ENCODE measurements around the gene SYCN. TPM values are rescaled to one million over a fixed set of nuclear protein-coding genes. Genes with fewer than 3 reads are reported as not detected.

Gene SYCN
- total RNA-seq, 2 experiments from 2014 or later = not detected

DNA sequence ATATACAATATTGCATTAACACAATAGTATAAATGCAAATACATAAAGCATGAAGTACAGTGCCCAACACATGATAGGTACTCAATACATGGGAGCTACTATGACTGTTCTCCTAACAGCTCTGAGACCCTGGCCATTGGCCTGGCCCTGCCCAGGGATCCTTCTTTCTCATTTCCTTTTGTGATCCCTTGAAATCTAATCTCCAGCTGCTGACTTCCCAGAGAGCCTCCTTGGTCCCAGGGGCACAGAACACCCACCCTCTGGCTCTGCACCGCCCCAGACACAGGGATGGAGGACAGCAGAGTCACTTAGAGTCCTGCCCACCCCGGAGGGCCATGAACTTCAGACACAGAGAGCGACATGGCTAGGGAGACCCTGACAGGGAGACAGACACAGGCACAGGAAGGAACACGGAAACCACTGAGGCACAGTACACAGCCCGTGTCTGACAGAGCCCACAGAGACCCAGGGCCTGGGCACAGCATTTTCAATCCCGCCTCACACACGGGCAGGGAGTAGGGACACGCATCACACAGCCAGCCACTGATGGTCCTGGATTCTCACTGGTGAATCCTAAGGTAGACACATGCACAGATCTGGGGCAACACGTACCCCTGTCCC, 4.2 kb upstream of the SYCN start:
- Histone ChIP-seq H3K27ac (ENCODE audit: low read depth, low read length, poor library complexity, severe bottlenecking) (no peak overlapping the region), H3K4me3 (ENCODE audit: low read depth, low read length, poor library complexity, severe bottlenecking) (no peak overlapping the region), H3K36me3 (ENCODE audit: insufficient read depth, low read length) (no peaks in the 10 kb centered on the region), H2AFZ (ENCODE audit: low read length) (no peak overlapping the region), H4K20me1 (ENCODE audit: insufficient read depth, low read length) (no peaks in the 10 kb centered on the region), H3K9me3 (ENCODE audit: low read length) (no peaks in the 10 kb centered on the region), H3K79me2 (ENCODE audit: insufficient read depth, low read depth, low read length) (no peaks in the 10 kb centered on the region), H3K9me2 (ENCODE audit: insufficient read depth, low read length) (no peaks in the 10 kb centered on the region), H3K4me1 (ENCODE audit: insufficient read depth, low read length, poor library complexity, severe bottlenecking) (no peaks in the 10 kb centered on the region), H3K4me2 (ENCODE audit: low read length) (no peak overlapping the region)
- ChIA-PET POLR2A (no interaction called here), CTCF (ENCODE audit: unreplicated experiment) (no interaction called here)
- BruUV-seq (replicated peaks) = no TSS peak
- intact Hi-C loops (cut with micrococcal nuclease; ENCODE audit: unreplicated experiment) = no loop called here
- no peak for DNase-seq (ENCODE audit: low spot score)
- TF ChIP-seq EZH2phosphoT487 (IDR thresholded peaks at IDR 0.05; ENCODE audit: borderline replicate concordance, low read depth, low read length) = no peak

DNA sequence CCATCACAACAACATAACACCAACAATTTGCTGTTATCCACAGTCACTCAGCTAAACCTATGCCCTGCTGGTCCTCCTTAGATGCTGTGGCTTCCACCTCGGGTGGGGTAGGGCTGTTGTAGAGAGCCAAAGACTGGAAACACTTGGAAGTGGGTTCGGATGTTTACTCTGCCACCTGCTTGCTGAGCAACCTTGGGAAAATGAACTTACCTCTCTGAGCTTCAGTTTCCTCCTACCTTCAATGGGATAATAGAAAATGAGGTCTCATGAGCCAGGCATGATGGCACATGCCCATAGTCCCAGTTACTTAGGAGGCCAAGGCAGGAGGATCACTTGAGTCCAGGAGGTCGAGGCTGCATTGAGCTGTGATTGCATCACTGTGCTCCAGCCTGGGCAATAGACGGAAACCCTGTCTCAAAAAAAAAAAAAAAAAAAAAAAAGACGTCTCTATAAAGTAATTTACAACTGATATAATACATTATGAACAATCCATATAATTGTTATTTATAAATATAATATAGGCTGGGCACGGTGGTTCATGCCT, 3.3 kb upstream of the SYCN start:
- H3K79me2 ChIP-seq (ENCODE audit: insufficient read depth, low read depth, low read length) = no peaks in the 10 kb centered on the region
- H3K27ac ChIP-seq (ENCODE audit: low read depth, low read length, poor library complexity, severe bottlenecking) = no peak overlapping the region
- H3K36me3 ChIP-seq (ENCODE audit: insufficient read depth, low read length) = no peaks in the 10 kb centered on the region
- POLR2A ChIA-PET = interaction anchor here (0.6 to 0.7 kb wide), 3 partner anchors 52 to 129 kb away, joined by 4 to 5 read pairs (median 4); no protein-coding TSS in a partner anchor
- no peaks in the 10 kb centered on the region for H4K20me1 ChIP-seq (ENCODE audit: insufficient read depth, low read length)
- H3K9me2 ChIP-seq (ENCODE audit: insufficient read depth, low read length) = no peaks in the 10 kb centered on the region
- CTCF ChIA-PET (ENCODE audit: unreplicated experiment) = no interaction called here
- H3K4me1 ChIP-seq (ENCODE audit: insufficient read depth, low read length, poor library complexity, severe bottlenecking) = no peaks in the 10 kb centered on the region
- H2AFZ ChIP-seq (ENCODE audit: low read length) = no peak overlapping the region
- H3K9me3 ChIP-seq (ENCODE audit: low read length) = no peaks in the 10 kb centered on the region
- intact Hi-C loops (cut with micrococcal nuclease; ENCODE audit: unreplicated experiment) = no loop called here
- DNase-seq (ENCODE audit: low spot score) = no peak
- H3K4me3 ChIP-seq (ENCODE audit: low read depth, low read length, poor library complexity, severe bottlenecking) = no peak overlapping the region
- TF ChIP-seq, protein P1, sequence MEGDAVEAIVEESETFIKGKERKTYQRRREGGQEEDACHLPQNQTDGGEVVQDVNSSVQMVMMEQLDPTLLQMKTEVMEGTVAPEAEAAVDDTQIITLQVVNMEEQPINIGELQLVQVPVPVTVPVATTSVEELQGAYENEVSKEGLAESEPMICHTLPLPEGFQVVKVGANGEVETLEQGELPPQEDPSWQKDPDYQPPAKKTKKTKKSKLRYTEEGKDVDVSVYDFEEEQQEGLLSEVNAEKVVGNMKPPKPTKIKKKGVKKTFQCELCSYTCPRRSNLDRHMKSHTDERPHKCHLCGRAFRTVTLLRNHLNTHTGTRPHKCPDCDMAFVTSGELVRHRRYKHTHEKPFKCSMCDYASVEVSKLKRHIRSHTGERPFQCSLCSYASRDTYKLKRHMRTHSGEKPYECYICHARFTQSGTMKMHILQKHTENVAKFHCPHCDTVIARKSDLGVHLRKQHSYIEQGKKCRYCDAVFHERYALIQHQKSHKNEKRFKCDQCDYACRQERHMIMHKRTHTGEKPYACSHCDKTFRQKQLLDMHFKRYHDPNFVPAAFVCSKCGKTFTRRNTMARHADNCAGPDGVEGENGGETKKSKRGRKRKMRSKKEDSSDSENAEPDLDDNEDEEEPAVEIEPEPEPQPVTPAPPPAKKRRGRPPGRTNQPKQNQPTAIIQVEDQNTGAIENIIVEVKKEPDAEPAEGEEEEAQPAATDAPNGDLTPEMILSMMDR (conservative IDR thresholded peaks at IDR 0.05; ENCODE audit: low read length) = no peak
- no peak for TF ChIP-seq EZH2phosphoT487 (IDR thresholded peaks at IDR 0.05; ENCODE audit: borderline replicate concordance, low read depth, low read length)
- no TSS peak for BruUV-seq (replicated peaks)
- H3K4me2 ChIP-seq (ENCODE audit: low read length) = no peak overlapping the region

DNA sequence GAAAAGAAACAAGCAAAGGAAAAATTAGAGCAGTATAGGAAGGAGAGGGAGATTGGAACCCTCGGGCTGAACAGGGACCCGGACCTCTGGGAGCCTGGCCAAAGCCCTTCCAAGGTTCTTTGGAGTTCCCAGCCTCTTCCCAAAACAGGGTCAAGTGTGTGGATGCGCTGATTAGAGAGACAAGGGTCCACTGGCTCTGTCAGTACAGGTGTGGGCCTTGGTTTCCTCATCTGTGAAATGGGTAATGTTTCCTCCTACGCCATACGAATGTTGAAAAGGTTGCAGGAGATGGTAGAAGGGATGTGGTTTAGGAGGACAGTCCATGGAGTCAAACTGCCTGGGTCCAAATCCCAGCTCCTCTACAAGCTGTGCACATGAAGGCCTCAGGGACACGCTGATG, 2.1 kb upstream of the SYCN start:
- H3K4me3 ChIP-seq (ENCODE audit: low read depth, low read length, poor library complexity, severe bottlenecking) = no peak overlapping the region
- ChIA-PET CTCF (ENCODE audit: unreplicated experiment) (no interaction called here), POLR2A (no interaction called here)
- H4K20me1 ChIP-seq (ENCODE audit: insufficient read depth, low read length) = no peaks in the 10 kb centered on the region
- no peak overlapping the region for H3K4me2 ChIP-seq (ENCODE audit: low read length)
- H3K36me3 ChIP-seq (ENCODE audit: insufficient read depth, low read length) = no peaks in the 10 kb centered on the region
- H3K79me2 ChIP-seq (ENCODE audit: insufficient read depth, low read depth, low read length) = no peaks in the 10 kb centered on the region
- TF ChIP-seq EZH2phosphoT487 (IDR thresholded peaks at IDR 0.05; ENCODE audit: borderline replicate concordance, low read depth, low read length) = no peak
- TF ChIP-seq, protein P1 (conservative IDR thresholded peaks at IDR 0.05; ENCODE audit: low read length) = no peak
- no peak overlapping the region for H2AFZ ChIP-seq (ENCODE audit: low read length)
- no peaks in the 10 kb centered on the region for H3K4me1 ChIP-seq (ENCODE audit: insufficient read depth, low read length, poor library complexity, severe bottlenecking)
- BruUV-seq (replicated peaks) = no TSS peak
- H3K27ac ChIP-seq (ENCODE audit: low read depth, low read length, poor library complexity, severe bottlenecking) = no peak overlapping the region
- intact Hi-C loops (cut with micrococcal nuclease; ENCODE audit: unreplicated experiment) = no loop called here
- H3K9me3 ChIP-seq (ENCODE audit: low read length) = no peaks in the 10 kb centered on the region
- no peaks in the 10 kb centered on the region for H3K9me2 ChIP-seq (ENCODE audit: insufficient read depth, low read length)
- DNase-seq (ENCODE audit: low spot score) = no peak

Measured in OCI-LY7 (cell line).